Measurements from ENCODE around the gene GGTA1.

GGTA1 gene

DNA sequence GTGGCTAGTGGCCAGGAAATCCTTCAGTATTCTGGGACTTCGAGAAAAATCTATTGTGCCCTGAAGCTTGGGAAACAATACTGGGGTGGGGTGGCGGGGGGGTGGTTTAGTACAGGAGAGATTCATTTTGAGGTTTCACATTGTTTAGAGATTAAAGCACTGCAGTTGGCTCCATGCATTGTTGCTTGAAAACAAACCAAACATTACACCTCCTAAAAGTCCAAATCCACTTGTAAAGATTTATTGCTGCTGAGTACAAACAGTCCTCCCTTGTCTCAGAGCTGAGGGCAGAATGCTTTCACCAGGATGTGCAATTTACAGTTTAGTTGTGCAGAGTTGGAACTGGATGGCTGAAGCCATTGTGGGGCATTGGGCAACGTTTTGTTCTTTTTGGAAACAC is 49.4 kb downstream of the GGTA1 start:
- Histone ChIP-seq H3K36me3 (peaks cover 26% of the 10 kb centered on the region), H3K4me3 (ENCODE audit: low read depth in 1 of 2, low read length in 1 of 2) (no peak overlapping the region), H3K9me3 (no peaks in the 10 kb centered on the region), H3K27ac (no peak overlapping the region), H3K4me1 (ENCODE audit: control insufficient read depth in 1 of 2, insufficient read depth in 1 of 2, low read depth in 1 of 2, low read length in 1 of 2) (no peaks in the 10 kb centered on the region), H3K27me3 (no peaks in the 10 kb centered on the region)
- TF ChIP-seq, protein P1, sequence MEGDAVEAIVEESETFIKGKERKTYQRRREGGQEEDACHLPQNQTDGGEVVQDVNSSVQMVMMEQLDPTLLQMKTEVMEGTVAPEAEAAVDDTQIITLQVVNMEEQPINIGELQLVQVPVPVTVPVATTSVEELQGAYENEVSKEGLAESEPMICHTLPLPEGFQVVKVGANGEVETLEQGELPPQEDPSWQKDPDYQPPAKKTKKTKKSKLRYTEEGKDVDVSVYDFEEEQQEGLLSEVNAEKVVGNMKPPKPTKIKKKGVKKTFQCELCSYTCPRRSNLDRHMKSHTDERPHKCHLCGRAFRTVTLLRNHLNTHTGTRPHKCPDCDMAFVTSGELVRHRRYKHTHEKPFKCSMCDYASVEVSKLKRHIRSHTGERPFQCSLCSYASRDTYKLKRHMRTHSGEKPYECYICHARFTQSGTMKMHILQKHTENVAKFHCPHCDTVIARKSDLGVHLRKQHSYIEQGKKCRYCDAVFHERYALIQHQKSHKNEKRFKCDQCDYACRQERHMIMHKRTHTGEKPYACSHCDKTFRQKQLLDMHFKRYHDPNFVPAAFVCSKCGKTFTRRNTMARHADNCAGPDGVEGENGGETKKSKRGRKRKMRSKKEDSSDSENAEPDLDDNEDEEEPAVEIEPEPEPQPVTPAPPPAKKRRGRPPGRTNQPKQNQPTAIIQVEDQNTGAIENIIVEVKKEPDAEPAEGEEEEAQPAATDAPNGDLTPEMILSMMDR (IDR thresholded peaks at IDR 0.05) = no peak

DNA sequence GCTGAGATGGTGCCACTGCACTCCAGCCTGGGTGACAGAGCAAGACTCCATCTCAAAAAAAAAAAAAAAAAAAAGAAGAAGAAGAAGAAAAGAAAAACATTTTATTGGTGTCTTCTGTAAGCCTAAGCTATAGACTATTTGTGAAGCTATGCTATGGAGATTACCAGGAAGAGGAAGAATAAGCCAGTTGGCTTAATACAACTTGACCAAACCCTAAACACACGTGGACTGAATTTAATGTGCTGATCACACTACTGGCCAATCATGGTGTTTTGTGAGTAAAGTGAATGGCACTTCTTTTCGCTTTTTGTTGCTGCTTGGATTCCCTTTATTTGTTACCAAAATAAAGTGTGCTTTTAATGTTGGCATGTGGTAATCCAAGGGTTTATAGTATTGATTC is 49.9 kb downstream of the GGTA1 start:
- Histone ChIP-seq H3K4me3 (ENCODE audit: low read depth in 1 of 2, low read length in 1 of 2) (no peak overlapping the region), H3K9me3 (no peaks in the 10 kb centered on the region), H3K27ac (no peak overlapping the region), H3K27me3 (no peaks in the 10 kb centered on the region), H3K4me1 (ENCODE audit: control insufficient read depth in 1 of 2, insufficient read depth in 1 of 2, low read depth in 1 of 2, low read length in 1 of 2) (no peaks in the 10 kb centered on the region), H3K36me3 (peaks cover 23% of the 10 kb centered on the region)
- TF ChIP-seq, protein P1 (IDR thresholded peaks at IDR 0.05) = no peak

- Histone ChIP-seq H3K27me3 (no peaks in the 10 kb centered on the region), H3K4me3 (ENCODE audit: low read depth in 1 of 2, low read length in 1 of 2) (no peak overlapping the region), H3K9me3 (no peaks in the 10 kb centered on the region), H3K27ac (no peak overlapping the region), H3K4me1 (ENCODE audit: control insufficient read depth in 1 of 2, insufficient read depth in 1 of 2, low read depth in 1 of 2, low read length in 1 of 2) (no peaks in the 10 kb centered on the region), H3K36me3 (peaks cover 7% of the 10 kb centered on the region)
- TF ChIP-seq, protein P1 (IDR thresholded peaks at IDR 0.05) = no peak
Observed at GRCh38 chr9:121447321-121447834, 52.3 kb downstream of the GGTA1 start.

- no peaks in the 10 kb centered on the region for H3K27me3 ChIP-seq
- no peaks in the 10 kb centered on the region for H3K36me3 ChIP-seq
- TF ChIP-seq, protein P1 (IDR thresholded peaks at IDR 0.05) = no peak
- no peaks in the 10 kb centered on the region for H3K9me3 ChIP-seq
- no peak overlapping the region for H3K4me3 ChIP-seq (ENCODE audit: low read depth in 1 of 2, low read length in 1 of 2)
- no peak overlapping the region for H3K27ac ChIP-seq
- H3K4me1 ChIP-seq (ENCODE audit: control insufficient read depth in 1 of 2, insufficient read depth in 1 of 2, low read depth in 1 of 2, low read length in 1 of 2) = no peaks in the 10 kb centered on the region
Observed at GRCh38 chr9:121445986-121446385, 53.7 kb downstream of the GGTA1 start.

GRCh38 chr9:121443981-121444380 is 55.7 kb downstream of the GGTA1 start:
- no peaks in the 10 kb centered on the region for H3K27me3 ChIP-seq
- TF ChIP-seq, protein P1 (IDR thresholded peaks at IDR 0.05) = no peak

DNA sequence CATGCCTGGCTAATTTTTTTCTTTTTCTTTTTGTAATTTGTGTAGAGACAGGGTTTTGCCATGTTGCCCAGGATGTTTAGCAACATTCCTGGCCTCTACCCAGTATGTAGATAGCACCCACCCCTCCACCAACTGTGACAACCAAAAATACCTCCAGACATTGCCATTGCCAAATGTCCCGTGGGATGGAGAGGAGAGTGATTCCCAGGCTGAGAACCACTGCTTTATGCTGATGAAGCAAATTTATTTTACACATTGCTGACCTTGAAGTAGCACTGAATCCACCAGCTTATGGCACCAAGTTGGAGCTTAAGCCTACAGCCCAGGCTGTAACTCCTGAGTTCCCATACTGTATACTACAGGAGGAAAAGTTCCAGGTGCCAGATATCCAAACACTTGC is 58.5 kb downstream of the GGTA1 start:
- no peaks in the 10 kb centered on the region for H3K4me1 ChIP-seq (ENCODE audit: control insufficient read depth in 1 of 2, insufficient read depth in 1 of 2, low read depth in 1 of 2, low read length in 1 of 2)
- TF ChIP-seq, protein P1 (IDR thresholded peaks at IDR 0.05) = no peak

More at GRCh38 chr9:121443981-121444380, 55.7 kb downstream of the GGTA1 start:
- H3K9me3 ChIP-seq = no peaks in the 10 kb centered on the region
- H3K36me3 ChIP-seq = no peaks in the 10 kb centered on the region
- H3K4me3 ChIP-seq (ENCODE audit: low read depth in 1 of 2, low read length in 1 of 2) = no peak overlapping the region
- no peak overlapping the region for H3K27ac ChIP-seq
- no peaks in the 10 kb centered on the region for H3K4me1 ChIP-seq (ENCODE audit: control insufficient read depth in 1 of 2, insufficient read depth in 1 of 2, low read depth in 1 of 2, low read length in 1 of 2)

More for the DNA sequence above, 58.5 kb downstream of the GGTA1 start:
- no peak overlapping the region for H3K4me3 ChIP-seq (ENCODE audit: low read depth in 1 of 2, low read length in 1 of 2)
- no peak overlapping the region for H3K27ac ChIP-seq
- no peaks in the 10 kb centered on the region for H3K36me3 ChIP-seq
- H3K27me3 ChIP-seq = no peaks in the 10 kb centered on the region
- H3K9me3 ChIP-seq = no peaks in the 10 kb centered on the region
